A673 (cell line): ENCODE measurements around the gene ANKRD35. TPM values are rescaled to one million over a fixed set of nuclear protein-coding genes. Genes with fewer than 3 reads are reported as not detected.

Experiments used
- BruUV-seq: library from RNA; stranded (reverse); fragments of 400-500 nt; replicated peaks from 2 replicates; lab custom pipeline; 2021; lab: Mats Ljungman, UMichigan
- CTCF ChIA-PET: fragments of 300-600 bp; sonication (Branson Sonifier 250); formaldehyde crosslinking; loops from one replicate; lab custom pipeline; 2022; ENCODE audit warnings: antibody characterized with exemption; lab: Charles Lee
- POLR2A ChIA-PET: fragments of 300-600 bp; sonication (Branson Sonifier 250); formaldehyde crosslinking; loops from one replicate; lab custom pipeline; 2022; ENCODE audit warnings: antibody characterized with exemption; ENCODE audit not compliant: low non-redundant PET; lab: Charles Lee
- DNase-seq: peaks from one replicate; pipeline ENCODE4 v3.0.0-alpha.2; 2015; ENCODE audit warnings: low spot score
- H3K27ac ChIP-seq: fragments of 200-600 bp; sonication (generic); 2 replicates; pipeline ENCODE4 v1.5.1; 2016; ENCODE audit warnings: mixed run types, low read depth, mild to moderate bottlenecking, mixed read lengths, antibody characterized with exemption, low read length; ENCODE audit not compliant: poor library complexity, severe bottlenecking
- H3K27me3 ChIP-seq: fragments of 200-600 bp; sonication (generic); replicated peaks from 2 replicates; pipeline ENCODE4 v1.6.1; 2017; ENCODE audit warnings: mixed run types, low read depth, mild to moderate bottlenecking, mixed read lengths, antibody characterized with exemption, low read length; ENCODE audit not compliant: insufficient read depth, poor library complexity
- H3K36me3 ChIP-seq: fragments of 200-600 bp; sonication (generic); 2 replicates; pipeline ENCODE4 v1.6.1; 2016; ENCODE audit warnings: mixed run types, mild to moderate bottlenecking, mixed read lengths, antibody characterized with exemption, low read length; ENCODE audit not compliant: insufficient read depth, poor library complexity, severe bottlenecking
- H3K4me1 ChIP-seq: fragments of 200-600 bp; sonication (generic); 2 replicates; pipeline ENCODE4 v1.6.1; 2017; ENCODE audit warnings: mixed run types, mild to moderate bottlenecking, mixed read lengths, antibody characterized with exemption, low read length; ENCODE audit not compliant: insufficient read depth, poor library complexity, severe bottlenecking
- H3K4me3 ChIP-seq: fragments of 200-600 bp; sonication (generic); 2 replicates; pipeline ENCODE4 v1.5.1; 2016; ENCODE audit warnings: low read depth, mixed run types, mild to moderate bottlenecking, mixed read lengths, low read length; ENCODE audit not compliant: poor library complexity, severe bottlenecking
- H3K9me3 ChIP-seq: fragments of 200-600 bp; sonication (generic); 2 replicates; pipeline ENCODE4 v1.6.1; 2016; ENCODE audit warnings: mixed run types, low read depth, mild to moderate bottlenecking, mixed read lengths, antibody characterized with exemption, low read length; ENCODE audit not compliant: poor library complexity, severe bottlenecking
- EZH2 ChIP-seq: fragments of 200-600 bp; sonication (generic); IDR thresholded peaks from 2 replicates; pipeline ENCODE4 v1.6.1; 2017; ENCODE audit warnings: borderline replicate concordance, low read depth, mild to moderate bottlenecking, mixed read lengths, antibody characterized with exemption, low read length; ENCODE audit not compliant: poor library complexity, severe bottlenecking
- intact Hi-C: fragments of 100-400 bp; cut with micrococcal nuclease; formaldehyde crosslinking; loops from one replicate; pipeline ENCODE4 v1.10.0; 2022; ENCODE audit not compliant: unreplicated experiment
- total RNA-seq: library from RNA; stranded (reverse); gene quantifications from 2 replicates; pipeline ENCODE4 v1.2.3, GENCODE V29; 2021
- TF ChIP-seq, protein P1 (sequence below): fragments of 300-800, 200-600 bp; sonication (generic); conservative IDR thresholded peaks from 2 replicates; pipeline ENCODE4 v1.5.1; 2017; ENCODE audit warnings: low read depth, mild to moderate bottlenecking, antibody characterized with exemption, low read length, moderate library complexity, mixed read lengths

ANKRD35 gene
- total RNA-seq, 1 experiment from 2014 or later: not detected

DNA sequence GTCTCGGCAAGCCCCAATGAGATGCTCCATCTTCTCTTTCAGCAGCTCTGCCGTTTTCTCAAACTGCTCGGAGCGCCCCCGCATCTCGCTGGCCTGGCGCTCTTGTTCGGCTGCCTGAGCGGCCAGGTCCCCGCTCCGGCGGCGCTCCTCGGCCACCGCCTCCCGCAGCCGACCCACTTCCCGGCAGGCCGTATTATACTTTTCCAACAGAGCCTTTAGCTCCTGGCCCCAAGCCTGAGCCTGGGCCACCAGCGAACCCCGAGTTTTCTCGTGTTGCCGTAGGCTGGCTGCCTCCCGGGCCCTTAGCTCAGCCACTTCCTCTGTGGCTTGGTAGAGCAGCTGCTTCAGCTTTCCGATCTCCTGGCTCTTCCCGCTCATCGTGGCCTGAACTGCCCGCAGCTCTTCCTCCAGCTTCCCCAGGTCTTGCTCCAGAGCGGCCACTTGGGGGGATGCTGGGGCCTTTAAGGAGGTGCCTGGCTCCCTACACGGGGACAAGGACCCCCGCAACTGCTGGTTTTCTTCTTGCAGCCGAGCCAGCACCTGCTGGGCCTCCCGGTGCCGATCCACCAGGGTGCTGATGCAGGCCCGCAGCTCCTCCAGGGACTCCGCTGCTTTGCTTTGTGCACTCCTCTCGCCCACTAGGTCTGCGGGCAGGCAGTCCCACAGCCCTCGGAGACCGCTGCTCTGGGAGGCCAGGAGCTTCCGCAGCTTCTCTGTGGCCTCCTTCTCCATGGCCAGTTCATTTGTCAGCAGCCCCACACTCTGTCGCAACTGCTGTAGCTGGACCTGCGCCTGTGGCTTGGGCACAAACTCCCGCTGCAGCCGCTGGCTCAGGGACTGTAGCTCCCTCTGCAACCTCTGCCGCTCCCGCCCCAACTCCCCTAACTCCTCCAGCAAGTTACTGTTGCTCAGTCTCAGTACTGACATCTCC, 13.4 kb downstream of the ANKRD35 start:
- intact Hi-C loops: no loop called here
- no peak for TF ChIP-seq EZH2
- TF ChIP-seq, protein P1, sequence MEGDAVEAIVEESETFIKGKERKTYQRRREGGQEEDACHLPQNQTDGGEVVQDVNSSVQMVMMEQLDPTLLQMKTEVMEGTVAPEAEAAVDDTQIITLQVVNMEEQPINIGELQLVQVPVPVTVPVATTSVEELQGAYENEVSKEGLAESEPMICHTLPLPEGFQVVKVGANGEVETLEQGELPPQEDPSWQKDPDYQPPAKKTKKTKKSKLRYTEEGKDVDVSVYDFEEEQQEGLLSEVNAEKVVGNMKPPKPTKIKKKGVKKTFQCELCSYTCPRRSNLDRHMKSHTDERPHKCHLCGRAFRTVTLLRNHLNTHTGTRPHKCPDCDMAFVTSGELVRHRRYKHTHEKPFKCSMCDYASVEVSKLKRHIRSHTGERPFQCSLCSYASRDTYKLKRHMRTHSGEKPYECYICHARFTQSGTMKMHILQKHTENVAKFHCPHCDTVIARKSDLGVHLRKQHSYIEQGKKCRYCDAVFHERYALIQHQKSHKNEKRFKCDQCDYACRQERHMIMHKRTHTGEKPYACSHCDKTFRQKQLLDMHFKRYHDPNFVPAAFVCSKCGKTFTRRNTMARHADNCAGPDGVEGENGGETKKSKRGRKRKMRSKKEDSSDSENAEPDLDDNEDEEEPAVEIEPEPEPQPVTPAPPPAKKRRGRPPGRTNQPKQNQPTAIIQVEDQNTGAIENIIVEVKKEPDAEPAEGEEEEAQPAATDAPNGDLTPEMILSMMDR: no peak
- H3K36me3 ChIP-seq: no peaks in the 10 kb centered on the region
- no peak overlapping the region for H3K27ac ChIP-seq
- ChIA-PET CTCF (interaction anchor here (0.6 kb wide), 1 partner anchor 33 kb away, joined by 5 read pairs; no protein-coding TSS in a partner anchor), POLR2A (no interaction called here)
- BruUV-seq: no TSS peak
- DNase-seq: no peak
- H3K27me3 ChIP-seq: no peaks in the 10 kb centered on the region
- H3K9me3 ChIP-seq: no peaks in the 10 kb centered on the region
- no peaks in the 10 kb centered on the region for H3K4me1 ChIP-seq
- H3K4me3 ChIP-seq: no peak overlapping the region

DNA sequence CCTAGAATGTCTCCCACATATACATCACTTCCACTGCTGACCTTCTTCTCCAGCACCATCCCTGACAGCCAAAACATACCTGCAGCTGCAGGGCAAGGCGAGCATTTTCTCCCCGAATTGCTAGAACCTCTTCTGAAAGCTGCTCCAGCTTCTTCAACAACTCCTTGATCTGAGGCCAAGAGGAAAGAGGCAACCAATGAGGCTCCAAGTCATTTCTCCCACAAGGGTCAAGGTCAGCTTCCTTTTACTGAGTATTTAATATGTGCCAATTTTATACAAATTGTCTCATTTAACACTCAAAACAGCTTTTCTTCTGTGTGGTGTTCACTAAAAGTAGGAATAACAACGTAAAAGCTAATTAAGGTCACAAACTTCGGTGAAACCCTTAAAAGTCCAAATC, 17.4 kb downstream of the ANKRD35 start:
- no TSS peak for BruUV-seq
- H3K27ac ChIP-seq: no peak overlapping the region
- intact Hi-C loops: no loop called here
- no peaks in the 10 kb centered on the region for H3K27me3 ChIP-seq
- ChIA-PET POLR2A (no interaction called here), CTCF (no interaction called here)
- no peaks in the 10 kb centered on the region for H3K36me3 ChIP-seq
- no peaks in the 10 kb centered on the region for H3K9me3 ChIP-seq
- H3K4me3 ChIP-seq: no peak overlapping the region
- TF ChIP-seq, protein P1: no peak
- no peak for TF ChIP-seq EZH2
- DNase-seq: no peak
- no peaks in the 10 kb centered on the region for H3K4me1 ChIP-seq

DNA sequence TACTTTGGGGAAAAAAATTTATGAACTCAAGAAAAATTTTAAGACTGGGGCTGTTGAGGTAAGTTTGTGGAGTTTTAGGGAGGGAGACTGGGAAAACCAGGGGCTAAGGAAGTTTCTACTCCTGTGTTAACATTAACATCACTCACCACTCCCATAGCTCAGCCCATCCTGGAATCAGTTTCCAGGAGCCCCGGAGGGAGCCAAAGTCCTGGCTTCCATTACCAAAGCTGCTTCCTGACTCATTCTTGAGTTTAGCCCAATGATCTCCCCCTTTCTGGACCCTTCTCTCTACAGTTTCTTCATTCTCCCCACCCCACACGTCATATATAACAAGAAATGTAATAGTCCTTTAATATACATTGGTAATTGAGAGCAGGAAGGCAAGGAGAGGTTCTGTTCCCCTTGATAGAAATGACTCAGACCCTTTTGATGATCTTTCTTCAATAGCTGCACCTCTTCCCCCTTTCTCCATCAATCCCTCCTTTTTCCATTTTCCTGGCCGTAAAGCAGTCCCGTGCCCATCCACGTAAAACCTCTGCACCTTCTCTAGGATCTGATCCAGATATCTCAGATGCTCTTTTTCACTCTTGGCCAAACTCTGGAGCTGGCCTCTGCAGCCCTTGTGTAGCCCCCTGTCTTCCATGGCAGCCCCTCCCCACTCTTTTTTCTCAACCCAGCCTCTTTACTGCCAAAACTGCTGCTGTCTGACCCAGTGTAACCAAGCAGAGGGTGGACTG, 22.2 kb downstream of the ANKRD35 start:
- no peak overlapping the region for H3K4me3 ChIP-seq
- intact Hi-C loops: no loop called here
- DNase-seq: no peak
- BruUV-seq: no TSS peak
- H3K36me3 ChIP-seq: no peaks in the 10 kb centered on the region
- peaks cover 4% of the 10 kb centered on the region for H3K4me1 ChIP-seq
- H3K27me3 ChIP-seq: no peaks in the 10 kb centered on the region
- no peak overlapping the region for H3K27ac ChIP-seq
- TF ChIP-seq EZH2: no peak
- TF ChIP-seq, protein P1: no peak
- ChIA-PET POLR2A (interaction anchor here (0.6 kb wide), 1 partner anchor 67 kb away, joined by 4 read pairs; no protein-coding TSS in a partner anchor), CTCF (no interaction called here)
- no peaks in the 10 kb centered on the region for H3K9me3 ChIP-seq
